Measurements from ENCODE around the gene RPL14. TPM values are rescaled to one million over a fixed set of nuclear protein-coding genes. Genes with fewer than 3 reads are reported as not detected.

RPL14 gene
- polyA plus RNA-seq, 1 of the 3 experiments (the other 2 are of a cell fraction), result 416 TPM

DNA sequence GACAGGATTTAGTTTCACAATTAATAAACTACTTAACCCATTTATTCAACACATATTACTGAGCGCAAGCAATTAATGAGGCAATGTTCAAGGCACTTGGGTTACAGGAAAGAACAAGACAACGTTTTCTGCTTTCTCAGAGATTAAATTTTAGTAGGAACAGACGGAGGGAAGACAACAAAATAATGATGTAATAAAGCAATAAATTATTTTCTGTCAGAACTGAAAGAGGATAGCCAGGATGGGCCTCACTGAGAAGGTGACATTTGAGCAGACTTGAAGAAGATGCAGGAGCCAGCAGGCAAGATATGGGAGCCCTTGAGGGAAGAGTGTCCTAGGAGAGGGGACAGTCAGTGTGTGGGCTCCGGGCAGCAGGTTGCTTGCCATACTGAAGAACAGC, 11.3 kb upstream of the RPL14 start:
- H2AFZ ChIP-seq (ENCODE audit: low read depth), result no peak overlapping the region
- H3K4me2 ChIP-seq, result no peak overlapping the region
- no peaks in the 10 kb centered on the region for H3K9me3 ChIP-seq
- no peak overlapping the region for H3K4me3 ChIP-seq (ENCODE audit: low read depth in 2 of 2, low read length in 1 of 2)
- no peaks in the 10 kb centered on the region for H3K27me3 ChIP-seq (ENCODE audit: insufficient read depth)
- no peak overlapping the region for H3K27ac ChIP-seq (ENCODE audit: low read depth in 2 of 2, low read length in 1 of 2)
- H3F3A ChIP-seq (replicated peaks; ENCODE audit: insufficient read depth), result no peaks in the 10 kb centered on the region
- no peak overlapping the region for H3K9ac ChIP-seq
- no peaks in the 10 kb centered on the region for H3K79me2 ChIP-seq (ENCODE audit: insufficient read depth)
- DNase-seq, result no peak
- no peaks in the 10 kb centered on the region for H4K20me1 ChIP-seq (ENCODE audit: insufficient read depth)
- POLR2A ChIA-PET, result no interaction called here
- CTCF ChIA-PET, result no interaction called here
- H3K36me3 ChIP-seq (replicated peaks in 1 of 2; ENCODE audit: control insufficient read depth in 1 of 2, insufficient read depth in 2 of 2, low read length in 1 of 2), result peaks cover 3 to 4% of the 10 kb centered on the region in 2 experiments
- no peaks in the 10 kb centered on the region for H3K9me2 ChIP-seq
- TF ChIP-seq SIN3A (IDR thresholded peaks at IDR 0.05; ENCODE audit: borderline replicate concordance, low read depth, low read length) (no peak), MXI1 (IDR thresholded peaks at IDR 0.05; ENCODE audit: low read depth, low read length) (no peak), NRF1 (IDR thresholded peaks at IDR 0.05; ENCODE audit: low read depth, low read length) (no peak)
- 61% methylated on average over 4 of the region's 4 CpGs for WGBS (ENCODE audit: low lambda C conversion rate)
- H3K4me1 ChIP-seq (ENCODE audit: control insufficient read depth in 1 of 2, insufficient read depth in 2 of 2, low read depth in 1 of 2, low read length in 1 of 2), result no peaks in the 10 kb centered on the region

DNA sequence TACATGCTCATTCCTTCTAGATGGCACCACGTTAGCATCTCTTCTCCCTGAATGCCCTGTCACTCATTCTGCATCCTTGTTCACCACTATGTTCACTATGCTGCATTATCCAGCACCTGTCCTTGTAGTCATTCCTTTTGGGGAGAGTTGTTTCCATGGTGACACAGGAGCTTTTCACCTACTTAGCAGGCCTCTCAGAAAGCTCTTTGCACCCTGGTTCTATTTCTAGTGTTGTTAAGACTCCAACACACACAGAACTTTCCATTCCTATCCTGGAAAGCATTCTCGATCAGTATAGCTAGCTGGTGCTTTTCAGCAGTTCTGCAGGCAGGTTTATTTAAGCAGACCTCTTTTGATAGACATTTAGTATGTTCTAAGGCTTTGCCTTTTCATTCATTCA, 6.7 kb upstream of the RPL14 start:
- Histone ChIP-seq H2AFZ (ENCODE audit: low read depth) (no peak overlapping the region), H3K36me3 (replicated peaks in 1 of 2; ENCODE audit: control insufficient read depth in 1 of 2, insufficient read depth in 2 of 2, low read length in 1 of 2) (peaks cover 3 to 4% of the 10 kb centered on the region in 2 experiments), H3K4me2 (no peak overlapping the region), H3K27me3 (ENCODE audit: insufficient read depth) (no peaks in the 10 kb centered on the region), H4K20me1 (ENCODE audit: insufficient read depth) (no peaks in the 10 kb centered on the region), H3K4me3 (ENCODE audit: low read depth in 2 of 2, low read length in 1 of 2) (no peak overlapping the region), H3K27ac (ENCODE audit: low read depth in 2 of 2, low read length in 1 of 2) (no peak overlapping the region), H3K4me1 (ENCODE audit: control insufficient read depth in 1 of 2, insufficient read depth in 2 of 2, low read depth in 1 of 2, low read length in 1 of 2) (peaks cover 0 to 5% of the 10 kb centered on the region in 2 experiments; a peak in 2 of 4 replicates), H3K9me2 (no peaks in the 10 kb centered on the region), H3F3A (replicated peaks; ENCODE audit: insufficient read depth) (no peaks in the 10 kb centered on the region), H3K79me2 (ENCODE audit: insufficient read depth) (no peaks in the 10 kb centered on the region), H3K9ac (no peak overlapping the region), H3K9me3 (no peaks in the 10 kb centered on the region)
- TF ChIP-seq RFX5 (IDR thresholded peaks at IDR 0.05; ENCODE audit: low read length), result no peak
- TF ChIP-seq FOXM1 (IDR thresholded peaks at IDR 0.05; ENCODE audit: low read depth), result no peak
- no peak for TF ChIP-seq GATA2 (CRISPR knock-in tag; IDR thresholded peaks at IDR 0.05)
- TF ChIP-seq POLR2AphosphoS5 (IDR thresholded peaks at IDR 0.05; ENCODE audit: low read depth, low read length), result no peak
- no peak for TF ChIP-seq SIN3A (IDR thresholded peaks at IDR 0.05; ENCODE audit: borderline replicate concordance, low read depth, low read length)
- TF ChIP-seq NRF1 (IDR thresholded peaks at IDR 0.05; ENCODE audit: low read depth, low read length), result no peak
- TF ChIP-seq RAD21 (IDR thresholded peaks at IDR 0.05; ENCODE audit: low read length), result no peak
- TF ChIP-seq TEAD4 (IDR thresholded peaks at IDR 0.05; ENCODE audit: borderline replicate concordance, insufficient read depth), result no peak
- TF ChIP-seq, protein P1, sequence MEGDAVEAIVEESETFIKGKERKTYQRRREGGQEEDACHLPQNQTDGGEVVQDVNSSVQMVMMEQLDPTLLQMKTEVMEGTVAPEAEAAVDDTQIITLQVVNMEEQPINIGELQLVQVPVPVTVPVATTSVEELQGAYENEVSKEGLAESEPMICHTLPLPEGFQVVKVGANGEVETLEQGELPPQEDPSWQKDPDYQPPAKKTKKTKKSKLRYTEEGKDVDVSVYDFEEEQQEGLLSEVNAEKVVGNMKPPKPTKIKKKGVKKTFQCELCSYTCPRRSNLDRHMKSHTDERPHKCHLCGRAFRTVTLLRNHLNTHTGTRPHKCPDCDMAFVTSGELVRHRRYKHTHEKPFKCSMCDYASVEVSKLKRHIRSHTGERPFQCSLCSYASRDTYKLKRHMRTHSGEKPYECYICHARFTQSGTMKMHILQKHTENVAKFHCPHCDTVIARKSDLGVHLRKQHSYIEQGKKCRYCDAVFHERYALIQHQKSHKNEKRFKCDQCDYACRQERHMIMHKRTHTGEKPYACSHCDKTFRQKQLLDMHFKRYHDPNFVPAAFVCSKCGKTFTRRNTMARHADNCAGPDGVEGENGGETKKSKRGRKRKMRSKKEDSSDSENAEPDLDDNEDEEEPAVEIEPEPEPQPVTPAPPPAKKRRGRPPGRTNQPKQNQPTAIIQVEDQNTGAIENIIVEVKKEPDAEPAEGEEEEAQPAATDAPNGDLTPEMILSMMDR (IDR thresholded peaks at IDR 0.05), result no peak
- TF ChIP-seq FOSL2 (IDR thresholded peaks at IDR 0.05; ENCODE audit: borderline replicate concordance, low read depth), result no peak
- TF ChIP-seq TAF1 (IDR thresholded peaks at IDR 0.05; ENCODE audit: borderline replicate concordance, low read depth, low read length), result no peak
- TF ChIP-seq YY1 (IDR thresholded peaks at IDR 0.05; ENCODE audit: low read depth), result no peak
- DNase-seq, result no peak
- 55% methylated on average over 2 of the region's 2 CpGs for WGBS (ENCODE audit: low lambda C conversion rate)
- POLR2A ChIA-PET, result no interaction called here
- CTCF ChIA-PET, result interaction anchor here (2.3 kb wide), 1 partner anchor 13 kb away, joined by 6 read pairs; no protein-coding TSS in a partner anchor
